ENCODE measurements around the gene PGAM2.

The PGAM2 gene

DNA sequence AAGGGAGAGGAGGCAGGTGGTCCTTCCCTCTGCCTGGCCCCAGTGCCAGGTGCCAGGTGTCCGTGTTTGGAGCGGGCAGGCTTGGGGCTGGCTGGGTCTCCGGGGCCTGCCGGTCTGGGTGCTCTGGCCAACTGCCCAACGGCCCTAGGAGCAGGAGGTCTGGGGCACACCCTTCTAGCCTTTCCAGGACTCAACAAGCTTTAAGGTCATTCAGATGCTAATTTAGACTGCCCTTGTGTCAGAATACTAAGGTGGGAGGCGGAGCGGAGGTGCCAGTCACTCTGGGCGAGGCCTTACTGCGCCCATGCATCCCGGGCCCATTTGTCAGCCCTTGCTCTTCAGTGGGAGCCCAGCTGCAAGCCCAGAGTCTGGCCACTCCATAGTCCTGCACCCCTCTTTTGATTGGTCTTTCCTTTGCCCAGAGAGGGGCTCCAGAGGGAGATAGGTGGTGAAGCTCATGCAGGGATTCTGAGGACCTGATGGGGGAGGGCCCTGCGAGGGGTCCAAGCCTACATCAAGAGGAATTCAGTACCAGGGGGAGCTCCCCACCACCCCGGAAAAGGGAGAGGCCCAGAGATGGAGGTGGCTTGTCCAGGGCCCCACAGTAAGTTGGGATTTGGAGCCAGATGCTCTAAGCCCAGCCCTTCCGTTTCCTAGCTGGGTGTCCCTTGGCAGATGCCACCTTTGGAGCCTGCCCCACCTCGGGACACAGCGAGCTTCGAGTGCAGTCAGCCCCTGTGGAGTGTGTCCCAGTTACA lies 1.3 kb downstream of the PGAM2 start:
- no peak for DNase-seq

GRCh38 chr7:44063547-44063893 lies 1.8 kb downstream of the PGAM2 start:
- no peak for DNase-seq

GRCh38 chr7:44062903-44063295 lies 2.5 kb downstream of the PGAM2 start:
- no peak for DNase-seq

GRCh38 chr7:44062180-44062902 lies 3.0 kb downstream of the PGAM2 start:
- no peak for DNase-seq

DNA sequence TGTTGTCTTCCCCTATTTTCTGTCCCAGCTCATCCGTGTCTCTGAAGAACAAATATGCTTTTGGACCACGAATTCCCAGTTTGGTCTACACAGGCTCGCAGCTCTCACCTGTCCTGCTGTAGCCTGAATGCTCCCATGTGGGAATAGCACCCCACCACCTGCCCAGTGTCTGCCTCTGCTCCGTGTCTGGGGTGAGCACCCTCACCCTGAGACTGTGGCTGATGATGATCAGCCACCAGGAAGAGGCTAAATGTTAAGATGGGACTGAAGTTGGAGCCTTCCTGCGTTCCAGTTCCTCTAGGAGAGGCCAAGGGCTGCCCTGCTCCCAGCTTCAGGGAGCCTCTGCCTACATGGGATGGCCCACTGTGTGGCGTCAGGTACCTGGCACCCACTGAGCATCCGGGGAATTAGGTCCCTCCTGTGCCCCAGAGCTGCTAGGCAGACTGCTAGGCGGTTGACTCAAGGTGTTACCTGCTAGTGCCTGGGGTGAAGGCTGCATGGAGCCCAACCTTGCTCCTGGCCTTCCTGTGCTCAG lies 3.7 kb downstream of the PGAM2 start:
- no peak for DNase-seq

DNA sequence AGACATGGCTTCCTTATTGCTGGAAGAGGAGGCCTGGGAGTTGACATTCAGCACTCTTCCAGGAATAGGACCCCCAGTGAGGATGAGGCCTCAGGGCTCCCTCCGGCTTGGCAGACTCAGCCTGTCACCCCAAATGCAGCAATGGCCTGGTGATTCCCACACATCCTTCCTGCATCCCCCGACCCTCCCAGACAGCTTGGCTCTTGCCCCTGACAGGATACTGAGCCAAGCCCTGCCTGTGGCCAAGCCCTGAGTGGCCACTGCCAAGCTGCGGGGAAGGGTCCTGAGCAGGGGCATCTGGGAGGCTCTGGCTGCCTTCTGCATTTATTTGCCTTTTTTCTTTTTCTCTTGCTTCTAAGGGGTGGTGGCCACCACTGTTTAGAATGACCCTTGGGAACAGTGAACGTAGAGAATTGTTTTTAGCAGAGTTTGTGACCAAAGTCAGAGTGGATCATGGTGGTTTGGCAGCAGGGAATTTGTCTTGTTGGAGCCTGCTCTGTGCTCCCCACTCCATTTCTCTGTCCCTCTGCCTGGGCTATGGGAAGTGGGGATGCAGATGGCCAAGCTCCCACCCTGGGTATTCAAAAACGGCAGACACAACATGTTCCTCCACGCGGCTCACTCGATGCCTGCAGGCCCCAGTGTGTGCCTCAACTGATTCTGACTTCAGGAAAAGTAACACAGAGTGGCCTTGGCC lies 4.3 kb downstream of the PGAM2 start:
- no peak for DNase-seq

GRCh38 chr7:44060091-44060947 lies 5.0 kb downstream of the PGAM2 start:
- DNase-seq, result no peak

- DNase-seq, result no peak
Observed at GRCh38 chr7:44059219-44060090, 5.9 kb downstream of the PGAM2 start.

- no peak for DNase-seq
Observed at GRCh38 chr7:44058759-44059218, 6.6 kb downstream of the PGAM2 start.

DNA sequence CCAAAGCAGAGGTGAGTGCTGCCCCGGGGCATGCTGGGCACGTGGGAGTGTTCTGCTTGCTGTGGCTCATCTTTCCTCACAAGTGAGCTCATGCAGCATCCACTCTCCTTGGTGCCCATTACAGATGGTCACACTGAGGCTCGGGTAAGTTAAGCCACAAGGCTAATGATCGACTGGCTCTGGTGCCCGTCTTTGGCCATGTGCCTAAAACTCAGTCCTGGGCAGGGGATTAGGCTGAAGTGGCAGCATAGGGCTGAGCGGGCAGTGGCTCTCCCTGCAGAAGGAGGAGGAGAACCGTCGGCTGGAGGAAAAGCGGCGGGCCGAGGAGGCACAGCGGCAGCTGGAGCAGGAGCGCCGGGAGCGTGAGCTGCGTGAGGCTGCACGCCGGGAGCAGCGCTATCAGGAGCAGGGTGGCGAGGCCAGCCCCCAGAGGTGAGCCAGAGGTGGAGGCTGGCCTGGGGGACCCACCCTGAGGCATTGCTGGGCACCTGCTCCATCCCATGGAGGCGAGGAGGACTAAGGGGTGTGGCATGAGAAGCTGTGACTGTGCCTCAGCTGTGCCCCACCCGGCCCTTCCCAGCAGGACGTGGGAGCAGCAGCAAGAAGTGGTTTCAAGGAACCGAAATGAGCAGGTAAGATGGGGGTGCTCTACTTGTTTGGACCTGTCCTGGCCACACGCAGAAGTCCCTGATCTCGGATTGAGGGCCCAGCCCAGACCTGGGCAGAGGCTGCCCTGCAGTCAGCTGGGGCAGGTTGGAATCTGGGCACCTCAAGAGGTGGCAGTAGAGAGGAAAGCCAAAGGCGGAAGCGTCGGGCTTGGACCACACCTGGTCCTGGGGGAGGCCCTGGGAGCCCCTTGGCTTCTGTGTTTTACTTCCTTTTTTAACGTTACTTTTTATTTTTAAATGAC lies 7.3 kb downstream of the PGAM2 start:
- no peak for DNase-seq

GRCh38 chr7:44057181-44057848 lies 8.1 kb downstream of the PGAM2 start:
- no peak for DNase-seq

DNA sequence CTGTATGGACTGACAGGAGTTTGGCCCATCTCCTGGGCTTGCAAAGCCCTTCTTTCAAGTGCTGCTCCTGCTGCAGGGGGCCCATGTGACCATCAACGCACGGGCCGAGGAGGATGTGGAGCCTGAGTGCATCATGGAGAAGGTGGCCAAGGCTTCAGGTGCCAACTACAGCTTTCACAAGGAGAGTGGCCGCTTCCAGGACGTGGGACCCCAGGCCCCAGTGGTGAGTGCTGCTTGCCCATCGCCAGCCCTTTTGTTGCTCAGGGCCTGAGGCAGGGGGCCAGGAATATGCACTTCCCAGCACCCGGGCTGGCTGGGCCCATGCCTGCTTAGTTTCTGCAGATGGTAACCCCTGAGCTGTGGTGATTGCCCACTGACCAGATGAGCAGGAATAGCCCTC lies 8.7 kb downstream of the PGAM2 start:
- DNase-seq, result no peak

GRCh38 chr7:44052771-44053365 lies 12.5 kb downstream of the PGAM2 start:
- DNase-seq, result no peak

- no peak for DNase-seq
Observed at GRCh38 chr7:44051611-44052220, 13.7 kb downstream of the PGAM2 start.

DNA sequence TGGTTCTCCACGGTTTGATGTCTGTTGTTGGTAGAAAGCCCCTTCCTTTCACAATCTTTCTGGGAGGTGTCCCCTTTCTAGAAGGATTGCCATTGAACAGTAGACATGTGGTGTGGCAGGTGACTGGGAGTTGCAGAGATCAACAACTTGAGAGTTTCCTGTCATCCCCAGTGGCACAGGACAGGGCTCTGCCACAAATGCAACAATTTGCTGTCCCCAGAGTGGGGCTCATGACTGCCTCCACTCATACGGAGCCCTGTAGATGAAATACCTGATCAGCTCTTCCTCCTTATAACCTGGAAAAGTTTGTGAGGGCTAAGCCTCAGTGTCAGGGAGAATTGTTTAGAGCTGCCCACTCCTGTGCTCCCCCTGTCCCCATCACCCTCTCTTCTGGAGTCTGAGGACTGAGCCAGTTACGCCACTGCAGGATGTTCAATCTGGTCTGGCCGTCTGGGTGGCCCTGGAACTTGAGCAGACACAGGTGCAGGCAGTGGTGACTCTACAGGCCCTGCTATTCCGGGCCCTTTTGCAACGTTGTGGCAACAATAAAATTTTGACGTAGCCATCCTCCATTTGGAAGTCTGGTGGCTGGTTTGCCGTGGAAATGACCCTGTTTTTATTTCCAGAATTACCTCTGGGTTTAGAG lies 14.3 kb downstream of the PGAM2 start:
- no peak for DNase-seq

GRCh38 chr7:44050121-44050914 lies 15.0 kb downstream of the PGAM2 start:
- no peak for DNase-seq

GRCh38 chr7:44048031-44048795 lies 17.2 kb downstream of the PGAM2 start:
- DNase-seq, result no peak
